WTC11 (cell line): ENCODE measurements around the gene ACVR1B. TPM values are rescaled to one million over a fixed set of nuclear protein-coding genes. Genes with fewer than 3 reads are reported as not detected.

Source experiments
- ATAC-seq: fragments of 200-7000 bp; cut with Tn5 transposase; 2 replicates; pipeline ENCODE4 v1.10.0; 2021; ENCODE audit warnings: mild to moderate bottlenecking, moderate library complexity
- CTCF ChIA-PET: fragments of 300-600 bp; sonication (Branson Sonifier 250); formaldehyde crosslinking; loops from one replicate; lab custom pipeline; 2021; ENCODE audit warnings: antibody characterized with exemption; lab: Charles Lee
- POLR2A ChIA-PET: fragments of 350-600 bp; sonication (Branson Sonifier 250); formaldehyde crosslinking; loops from one replicate; lab custom pipeline; 2021; ENCODE audit warnings: antibody characterized with exemption; lab: Charles Lee
- DNase-seq: peaks from one replicate; pipeline ENCODE4 v3.0.0; 2021; ENCODE audit warnings: low spot score
- H3K27ac Mint-ChIP-seq: 2 replicates; pipeline ENCODE4 v1.8.0; 2021; ENCODE audit warnings: mixed read lengths
- H3K27me3 Mint-ChIP-seq: 2 replicates; pipeline ENCODE4 v1.8.0; 2021; ENCODE audit warnings: low read depth, mild to moderate bottlenecking, moderate library complexity, mixed read lengths
- H3K36me3 Mint-ChIP-seq: 2 replicates; pipeline ENCODE4 v1.8.0; 2021; ENCODE audit warnings: mixed read lengths
- H3K4me1 Mint-ChIP-seq: 2 replicates; pipeline ENCODE4 v1.8.0; 2022; ENCODE audit warnings: mixed read lengths
- H3K4me3 Mint-ChIP-seq: 2 replicates; pipeline ENCODE4 v1.8.0; 2021; ENCODE audit warnings: mild to moderate bottlenecking, moderate library complexity, mixed read lengths
- H3K9me3 Mint-ChIP-seq: 2 replicates; pipeline ENCODE4 v1.8.0; 2021; ENCODE audit warnings: mixed read lengths
- CREB1 ChIP-seq: sonication (generic); formaldehyde crosslinking; IDR thresholded peaks from 2 replicates; pipeline ENCODE4 v1.8.0; 2023; ENCODE audit warnings: mild to moderate bottlenecking, missing genetic modification reagents
- EMX1 ChIP-seq: fragments of 250-450 bp; sonication (Bioruptor Pico); IDR thresholded peaks from 2 replicates; pipeline ENCODE4 v1.8.0; 2021; ENCODE audit warnings: mild to moderate bottlenecking
- KAT7 ChIP-seq: sonication (generic); formaldehyde crosslinking; IDR thresholded peaks from 2 replicates; pipeline ENCODE4 v1.8.1; 2023; ENCODE audit warnings: missing genetic modification reagents, mild to moderate bottlenecking, borderline replicate concordance
- MXD4 ChIP-seq: fragments of 250-450 bp; sonication (Bioruptor Pico); IDR thresholded peaks from 2 replicates; pipeline ENCODE4 v1.8.0; 2021; ENCODE audit warnings: mild to moderate bottlenecking, moderate library complexity, borderline replicate concordance
- MYBL2 ChIP-seq: sonication (generic); formaldehyde crosslinking; IDR thresholded peaks from 2 replicates; pipeline ENCODE4 v1.8.1; 2023; ENCODE audit warnings: mild to moderate bottlenecking, moderate library complexity, missing genetic modification reagents
- NR1H2 ChIP-seq: sonication (generic); formaldehyde crosslinking; IDR thresholded peaks from 2 replicates; pipeline ENCODE4 v1.9.0; 2021; ENCODE audit warnings: mild to moderate bottlenecking, moderate library complexity, missing genetic modification reagents
- PRRX2 ChIP-seq: fragments of 250-450 bp; sonication (Bioruptor Pico); IDR thresholded peaks from 2 replicates; pipeline ENCODE4 v1.8.0; 2021; ENCODE audit warnings: mild to moderate bottlenecking
- RELA ChIP-seq: sonication (generic); formaldehyde crosslinking; IDR thresholded peaks from 2 replicates; pipeline ENCODE4 v1.8.1; 2022; ENCODE audit warnings: missing genetic modification reagents, mild to moderate bottlenecking, borderline replicate concordance
- RORB ChIP-seq: fragments of 250-450 bp; sonication (Bioruptor Pico); IDR thresholded peaks from 2 replicates; pipeline ENCODE4 v1.9.0; 2021; ENCODE audit warnings: mild to moderate bottlenecking
- TP53 ChIP-seq: sonication (generic); formaldehyde crosslinking; IDR thresholded peaks from 2 replicates; pipeline ENCODE4 v1.8.1; 2023; ENCODE audit warnings: mild to moderate bottlenecking, missing genetic modification reagents
- ZNF396 ChIP-seq: fragments of 250-450 bp; sonication (Bioruptor Pico); IDR thresholded peaks from 2 replicates; pipeline ENCODE4 v1.8.0; 2021; ENCODE audit warnings: mild to moderate bottlenecking, moderate library complexity, borderline replicate concordance
- total RNA-seq: library from RNA; stranded (reverse); gene quantifications from 3 replicates; pipeline ENCODE4 v1.2.3, GENCODE V29; 2021
- TF ChIP-seq, protein P1 (sequence below): sonication (generic); formaldehyde crosslinking; conservative IDR thresholded peaks from 2 replicates; pipeline ENCODE4 v1.8.1; 2023; ENCODE audit warnings: mild to moderate bottlenecking, low read depth, missing genetic modification reagents, moderate library complexity
- TF ChIP-seq, protein P2 (sequence below): fragments of 250-450 bp; sonication (Bioruptor Pico); IDR thresholded peaks from 2 replicates; pipeline ENCODE4 v1.9.0; 2021; ENCODE audit warnings: moderate library complexity, mild to moderate bottlenecking, inconsistent platforms, borderline replicate concordance
- TF ChIP-seq, protein P3 (sequence below): sonication (generic); formaldehyde crosslinking; IDR thresholded peaks from 2 replicates; pipeline ENCODE4 v1.8.0; 2022; ENCODE audit warnings: mild to moderate bottlenecking, missing genetic modification reagents
- TF ChIP-seq, protein P4 (sequence below): fragments of 250-450 bp; sonication (Bioruptor Pico); IDR thresholded peaks from 2 replicates; pipeline ENCODE4 v1.8.0; 2021; ENCODE audit warnings: mild to moderate bottlenecking
- TF ChIP-seq, protein P5 (sequence below): sonication (generic); formaldehyde crosslinking; IDR thresholded peaks from 2 replicates; pipeline ENCODE4 v1.8.1; 2022; ENCODE audit warnings: mild to moderate bottlenecking, moderate library complexity, missing genetic modification reagents

The ACVR1B gene
- total RNA-seq, 1 experiment from 2014 or later: 24.1 TPM

DNA sequence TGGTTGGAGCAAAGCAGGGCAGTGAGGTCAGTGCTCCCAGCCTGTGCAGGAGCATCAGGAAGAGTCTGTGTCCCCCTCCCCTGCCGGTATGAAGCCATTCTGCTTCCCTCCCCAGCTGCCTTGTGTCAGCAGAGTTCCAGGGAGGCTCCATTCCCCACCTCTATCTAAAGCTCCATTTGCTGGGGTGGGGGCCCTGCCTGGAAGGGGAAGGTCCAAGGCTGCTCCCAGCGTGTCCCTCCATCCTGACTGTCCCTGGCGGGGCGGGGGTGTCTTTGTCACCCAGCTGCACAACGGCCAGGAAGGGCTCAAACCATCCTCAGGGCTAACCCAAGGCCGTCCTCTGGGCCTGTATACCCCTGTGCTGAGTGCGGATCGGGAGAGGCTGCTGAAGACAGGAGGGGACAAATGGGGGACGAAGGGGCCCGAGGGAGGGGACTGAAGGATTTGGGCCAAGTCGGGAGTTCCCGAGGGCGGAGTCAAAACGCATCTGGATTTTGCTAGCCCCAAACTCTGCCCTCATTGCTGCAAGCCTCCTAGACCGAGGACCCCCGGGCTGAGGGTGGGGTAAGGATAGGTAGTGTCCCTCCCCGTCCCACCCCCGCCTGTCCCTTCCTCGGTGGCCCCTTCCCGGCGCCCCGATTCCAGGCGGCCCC lies 44.9 kb upstream of the ACVR1B start (continued):
- TF ChIP-seq, protein P1, sequence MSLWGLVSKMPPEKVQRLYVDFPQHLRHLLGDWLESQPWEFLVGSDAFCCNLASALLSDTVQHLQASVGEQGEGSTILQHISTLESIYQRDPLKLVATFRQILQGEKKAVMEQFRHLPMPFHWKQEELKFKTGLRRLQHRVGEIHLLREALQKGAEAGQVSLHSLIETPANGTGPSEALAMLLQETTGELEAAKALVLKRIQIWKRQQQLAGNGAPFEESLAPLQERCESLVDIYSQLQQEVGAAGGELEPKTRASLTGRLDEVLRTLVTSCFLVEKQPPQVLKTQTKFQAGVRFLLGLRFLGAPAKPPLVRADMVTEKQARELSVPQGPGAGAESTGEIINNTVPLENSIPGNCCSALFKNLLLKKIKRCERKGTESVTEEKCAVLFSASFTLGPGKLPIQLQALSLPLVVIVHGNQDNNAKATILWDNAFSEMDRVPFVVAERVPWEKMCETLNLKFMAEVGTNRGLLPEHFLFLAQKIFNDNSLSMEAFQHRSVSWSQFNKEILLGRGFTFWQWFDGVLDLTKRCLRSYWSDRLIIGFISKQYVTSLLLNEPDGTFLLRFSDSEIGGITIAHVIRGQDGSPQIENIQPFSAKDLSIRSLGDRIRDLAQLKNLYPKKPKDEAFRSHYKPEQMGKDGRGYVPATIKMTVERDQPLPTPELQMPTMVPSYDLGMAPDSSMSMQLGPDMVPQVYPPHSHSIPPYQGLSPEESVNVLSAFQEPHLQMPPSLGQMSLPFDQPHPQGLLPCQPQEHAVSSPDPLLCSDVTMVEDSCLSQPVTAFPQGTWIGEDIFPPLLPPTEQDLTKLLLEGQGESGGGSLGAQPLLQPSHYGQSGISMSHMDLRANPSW: no peak
- TF ChIP-seq, protein P2, sequence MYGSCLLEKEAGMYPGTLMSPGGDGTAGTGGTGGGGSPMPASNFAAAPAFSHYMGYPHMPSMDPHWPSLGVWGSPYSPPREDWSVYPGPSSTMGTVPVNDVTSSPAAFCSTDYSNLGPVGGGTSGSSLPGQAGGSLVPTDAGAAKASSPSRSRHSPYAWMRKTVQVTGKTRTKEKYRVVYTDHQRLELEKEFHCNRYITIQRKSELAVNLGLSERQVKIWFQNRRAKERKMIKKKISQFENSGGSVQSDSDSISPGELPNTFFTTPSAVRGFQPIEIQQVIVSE (CRISPR knock-in tag): no peak
- TF ChIP-seq RORB (CRISPR knock-in tag): no peak
- TF ChIP-seq NR1H2: no peak
- TF ChIP-seq PRRX2 (CRISPR knock-in tag): no peak
- TF ChIP-seq, protein P3, sequence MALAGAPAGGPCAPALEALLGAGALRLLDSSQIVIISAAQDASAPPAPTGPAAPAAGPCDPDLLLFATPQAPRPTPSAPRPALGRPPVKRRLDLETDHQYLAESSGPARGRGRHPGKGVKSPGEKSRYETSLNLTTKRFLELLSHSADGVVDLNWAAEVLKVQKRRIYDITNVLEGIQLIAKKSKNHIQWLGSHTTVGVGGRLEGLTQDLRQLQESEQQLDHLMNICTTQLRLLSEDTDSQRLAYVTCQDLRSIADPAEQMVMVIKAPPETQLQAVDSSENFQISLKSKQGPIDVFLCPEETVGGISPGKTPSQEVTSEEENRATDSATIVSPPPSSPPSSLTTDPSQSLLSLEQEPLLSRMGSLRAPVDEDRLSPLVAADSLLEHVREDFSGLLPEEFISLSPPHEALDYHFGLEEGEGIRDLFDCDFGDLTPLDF (CRISPR knock-in tag): no peak
- TF ChIP-seq, protein P4, sequence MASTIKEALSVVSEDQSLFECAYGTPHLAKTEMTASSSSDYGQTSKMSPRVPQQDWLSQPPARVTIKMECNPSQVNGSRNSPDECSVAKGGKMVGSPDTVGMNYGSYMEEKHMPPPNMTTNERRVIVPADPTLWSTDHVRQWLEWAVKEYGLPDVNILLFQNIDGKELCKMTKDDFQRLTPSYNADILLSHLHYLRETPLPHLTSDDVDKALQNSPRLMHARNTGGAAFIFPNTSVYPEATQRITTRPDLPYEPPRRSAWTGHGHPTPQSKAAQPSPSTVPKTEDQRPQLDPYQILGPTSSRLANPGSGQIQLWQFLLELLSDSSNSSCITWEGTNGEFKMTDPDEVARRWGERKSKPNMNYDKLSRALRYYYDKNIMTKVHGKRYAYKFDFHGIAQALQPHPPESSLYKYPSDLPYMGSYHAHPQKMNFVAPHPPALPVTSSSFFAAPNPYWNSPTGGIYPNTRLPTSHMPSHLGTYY (CRISPR knock-in tag): no peak
- no peak for TF ChIP-seq ZNF396 (CRISPR knock-in tag)

DNA sequence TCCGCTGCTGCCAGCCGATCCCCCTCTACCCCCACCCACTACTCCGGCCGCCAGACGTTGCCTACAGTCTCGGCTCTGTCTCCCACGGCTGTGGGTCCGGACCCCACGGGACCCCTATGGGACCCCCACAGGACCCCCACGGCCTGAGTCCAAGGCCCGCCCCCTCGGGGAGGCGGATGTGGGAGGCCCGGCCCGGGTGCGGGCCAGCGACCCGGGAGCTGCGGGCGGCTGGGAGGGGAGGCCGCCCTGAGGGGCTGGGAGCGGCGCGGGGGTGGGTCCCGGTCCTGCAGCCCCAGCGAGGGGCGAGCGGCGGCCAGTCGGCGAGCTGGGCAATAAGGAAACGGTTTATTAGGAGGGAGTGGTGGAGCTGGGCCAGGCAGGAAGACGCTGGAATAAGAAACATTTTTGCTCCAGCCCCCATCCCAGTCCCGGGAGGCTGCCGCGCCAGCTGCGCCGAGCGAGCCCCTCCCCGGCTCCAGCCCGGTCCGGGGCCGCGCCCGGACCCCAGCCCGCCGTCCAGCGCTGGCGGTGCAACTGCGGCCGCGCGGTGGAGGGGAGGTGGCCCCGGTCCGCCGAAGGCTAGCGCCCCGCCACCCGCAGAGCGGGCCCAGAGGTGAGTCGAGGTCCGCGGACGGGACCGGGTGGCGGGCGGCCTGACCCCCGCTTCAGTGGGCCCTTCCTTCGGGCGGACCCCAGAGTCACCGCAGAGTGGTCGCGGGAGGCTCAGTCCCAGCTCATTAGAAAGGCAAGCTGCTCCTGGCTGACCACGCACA lies 44.2 kb upstream of the ACVR1B start, which contains the start of gene ACVRL1:
Gene ACVRL1, plus strand, starts transcription at position 422 of the 773 bp plus-strand sequence. CDS start 4,971 bp downstream, outside the sequence.
- Mint-ChIP-seq H3K4me1 (peaks cover 16% of the 10 kb centered on the region), H3K4me3 (peak within 1 kb of the TSS; percentile 66), H3K36me3 (no peaks in the 10 kb centered on the region), H3K9me3 (no peaks in the 10 kb centered on the region), H3K27ac (no peak within 1 kb of the TSS), H3K27me3 (peaks cover 54% of the 10 kb centered on the region)
- ChIA-PET CTCF (interaction anchor here (0.6 to 3.9 kb wide), 15 partner anchors 13 to 305 kb away, joined by 3 to 38 read pairs (median 4); no protein-coding TSS in a partner anchor), POLR2A (interaction anchor here (1.0 kb wide), 1 partner anchor 14 kb away, joined by 3 read pairs; no protein-coding TSS in a partner anchor)
- no peak for TF ChIP-seq CREB1 (CRISPR knock-in tag)
- TF ChIP-seq, protein P5, sequence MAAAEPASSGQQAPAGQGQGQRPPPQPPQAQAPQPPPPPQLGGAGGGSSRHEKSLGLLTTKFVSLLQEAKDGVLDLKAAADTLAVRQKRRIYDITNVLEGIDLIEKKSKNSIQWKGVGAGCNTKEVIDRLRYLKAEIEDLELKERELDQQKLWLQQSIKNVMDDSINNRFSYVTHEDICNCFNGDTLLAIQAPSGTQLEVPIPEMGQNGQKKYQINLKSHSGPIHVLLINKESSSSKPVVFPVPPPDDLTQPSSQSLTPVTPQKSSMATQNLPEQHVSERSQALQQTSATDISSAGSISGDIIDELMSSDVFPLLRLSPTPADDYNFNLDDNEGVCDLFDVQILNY (CRISPR knock-in tag): no peak
- TF ChIP-seq MXD4: no peak
- TF ChIP-seq TP53: 0 out of 2 replicates have a peak, but pooled peaks have one; percentile 25
- TF ChIP-seq MYBL2 (CRISPR knock-in tag): no peak
- no peak for TF ChIP-seq EMX1 (CRISPR knock-in tag)
- TF ChIP-seq KAT7 (CRISPR knock-in tag): no peak
- TF ChIP-seq RELA (CRISPR knock-in tag): no peak
- ATAC-seq: peak; percentile 18
- no peak for DNase-seq
